Measurements from ENCODE around the gene SH3TC2. TPM values are rescaled to one million over a fixed set of nuclear protein-coding genes. Genes with fewer than 3 reads are reported as not detected.
A peak's percentile ranks its signal among the peaks of the same experiment; 100 is the strongest.

Gene SH3TC2
- polyA plus RNA-seq, 2 donors: 1.4 to 5.1 TPM

- H3K36me3 ChIP-seq (ENCODE audit: control insufficient read depth in 2 of 2, insufficient read depth in 2 of 2, low read length in 1 of 2): no peaks in the 10 kb centered on the region
- H3K9me3 ChIP-seq (ENCODE audit: control insufficient read depth in 2 of 2, insufficient read depth in 1 of 2, low read depth in 1 of 2, low read length in 1 of 2): no peaks in the 10 kb centered on the region
- H3K27ac ChIP-seq (ENCODE audit: low read depth in 2 of 2, low read length in 1 of 2): no peak overlapping the region
- 86 to 92% methylated on average over 3 of the region's 3 CpGs for WGBS, 2 donors
- H3K4me3 ChIP-seq (ENCODE audit: low read depth in 1 of 2, low read length in 2 of 2): no peak overlapping the region
- H3K4me1 ChIP-seq (ENCODE audit: control insufficient read depth in 2 of 2, insufficient read depth in 2 of 2, low read length in 1 of 2): peaks cover 0 to 2% of the 10 kb centered on the region in 2 donors
- H3K27me3 ChIP-seq (ENCODE audit: control insufficient read depth in 1 of 2, insufficient read depth in 2 of 2, low read length in 2 of 2): no peaks in the 10 kb centered on the region
Measured at GRCh38 chr5:149047462-149047861, 15.4 kb downstream of the SH3TC2 start.

- 92 to 95% methylated on average over 2 of the region's 2 CpGs for WGBS, 2 donors
- no peaks in the 10 kb centered on the region for H3K9me3 ChIP-seq (ENCODE audit: control insufficient read depth in 2 of 2, insufficient read depth in 1 of 2, low read depth in 1 of 2, low read length in 1 of 2)
- no peak overlapping the region for H3K27ac ChIP-seq (ENCODE audit: low read depth in 2 of 2, low read length in 1 of 2)
- H3K36me3 ChIP-seq (ENCODE audit: control insufficient read depth in 2 of 2, insufficient read depth in 2 of 2, low read length in 1 of 2): no peaks in the 10 kb centered on the region
- H3K27me3 ChIP-seq (ENCODE audit: control insufficient read depth in 1 of 2, insufficient read depth in 2 of 2, low read length in 2 of 2): no peaks in the 10 kb centered on the region
- H3K4me1 ChIP-seq (ENCODE audit: control insufficient read depth in 2 of 2, insufficient read depth in 2 of 2, low read length in 1 of 2): peaks cover 0 to 2% of the 10 kb centered on the region in 2 donors
- H3K4me3 ChIP-seq (ENCODE audit: low read depth in 1 of 2, low read length in 2 of 2): no peak overlapping the region
Measured at GRCh38 chr5:149046196-149046829, 16.5 kb downstream of the SH3TC2 start.

DNA sequence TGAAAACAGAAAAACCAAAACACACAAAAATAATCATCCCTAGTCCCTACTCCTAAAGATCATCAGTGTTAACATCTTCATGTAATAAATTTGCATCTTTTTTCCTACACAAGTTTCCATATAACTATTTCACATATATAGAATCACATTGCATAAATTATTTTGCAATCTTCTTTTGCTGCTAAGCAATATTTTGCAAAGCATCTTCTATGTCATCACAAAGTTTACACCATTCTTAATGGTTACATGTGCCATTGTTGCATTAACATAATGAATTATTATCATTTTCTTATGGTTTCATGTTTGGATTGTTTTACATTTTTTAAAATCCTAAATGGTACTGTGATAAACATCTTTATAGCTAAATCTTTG, 17.8 kb downstream of the SH3TC2 start:
- Histone ChIP-seq H3K36me3 (ENCODE audit: control insufficient read depth in 2 of 2, insufficient read depth in 2 of 2, low read length in 1 of 2) (no peaks in the 10 kb centered on the region), H3K27ac (ENCODE audit: low read depth in 2 of 2, low read length in 1 of 2) (no peak overlapping the region), H3K4me3 (ENCODE audit: low read depth in 1 of 2, low read length in 2 of 2) (no peak overlapping the region), H3K9me3 (ENCODE audit: control insufficient read depth in 2 of 2, insufficient read depth in 1 of 2, low read depth in 1 of 2, low read length in 1 of 2) (no peaks in the 10 kb centered on the region), H3K4me1 (ENCODE audit: control insufficient read depth in 2 of 2, insufficient read depth in 2 of 2, low read length in 1 of 2) (peaks cover 0 to 2% of the 10 kb centered on the region in 2 donors), H3K27me3 (ENCODE audit: control insufficient read depth in 1 of 2, insufficient read depth in 2 of 2, low read length in 2 of 2) (no peaks in the 10 kb centered on the region)

- Histone ChIP-seq H3K27ac (ENCODE audit: low read depth in 2 of 2, low read length in 1 of 2) (no peak overlapping the region), H3K27me3 (ENCODE audit: control insufficient read depth in 1 of 2, insufficient read depth in 2 of 2, low read length in 2 of 2) (no peaks in the 10 kb centered on the region), H3K9me3 (ENCODE audit: control insufficient read depth in 2 of 2, insufficient read depth in 1 of 2, low read depth in 1 of 2, low read length in 1 of 2) (no peaks in the 10 kb centered on the region), H3K4me1 (ENCODE audit: control insufficient read depth in 2 of 2, insufficient read depth in 2 of 2, low read length in 1 of 2) (peaks cover 0 to 2% of the 10 kb centered on the region in 2 donors), H3K4me3 (ENCODE audit: low read depth in 1 of 2, low read length in 2 of 2) (no peak overlapping the region), H3K36me3 (ENCODE audit: control insufficient read depth in 2 of 2, insufficient read depth in 2 of 2, low read length in 1 of 2) (no peaks in the 10 kb centered on the region)
- WGBS, 2 donors: 90 to 91% methylated on average over 4 of the region's 4 CpGs
Measured at GRCh38 chr5:149044453-149045088, 18.3 kb downstream of the SH3TC2 start.

GRCh38 chr5:149043641-149044040, 19.2 kb downstream of the SH3TC2 start:
- Histone ChIP-seq H3K36me3 (ENCODE audit: control insufficient read depth in 2 of 2, insufficient read depth in 2 of 2, low read length in 1 of 2) (no peaks in the 10 kb centered on the region), H3K27ac (ENCODE audit: low read depth in 2 of 2, low read length in 1 of 2) (no peak overlapping the region), H3K4me3 (ENCODE audit: low read depth in 1 of 2, low read length in 2 of 2) (no peak overlapping the region), H3K4me1 (ENCODE audit: control insufficient read depth in 2 of 2, insufficient read depth in 2 of 2, low read length in 1 of 2) (no peaks in the 10 kb centered on the region), H3K9me3 (ENCODE audit: control insufficient read depth in 2 of 2, insufficient read depth in 1 of 2, low read depth in 1 of 2, low read length in 1 of 2) (no peaks in the 10 kb centered on the region), H3K27me3 (ENCODE audit: control insufficient read depth in 1 of 2, insufficient read depth in 2 of 2, low read length in 2 of 2) (no peaks in the 10 kb centered on the region)
- WGBS, 2 donors: 69 to 76% methylated on average over 4 of the region's 4 CpGs

GRCh38 chr5:149042865-149043264, 20.0 kb downstream of the SH3TC2 start:
- peaks cover 0 to 2% of the 10 kb centered on the region in 2 donors for H3K4me1 ChIP-seq (ENCODE audit: control insufficient read depth in 2 of 2, insufficient read depth in 2 of 2, low read length in 1 of 2)
- WGBS, 2 donors: 73 to 88% methylated on average over 1 of the region's 1 CpG
- H3K27me3 ChIP-seq (ENCODE audit: control insufficient read depth in 1 of 2, insufficient read depth in 2 of 2, low read length in 2 of 2): no peaks in the 10 kb centered on the region
- no peak overlapping the region for H3K4me3 ChIP-seq (ENCODE audit: low read depth in 1 of 2, low read length in 2 of 2)
- no peak overlapping the region for H3K27ac ChIP-seq (ENCODE audit: low read depth in 2 of 2, low read length in 1 of 2)
- H3K9me3 ChIP-seq (ENCODE audit: control insufficient read depth in 2 of 2, insufficient read depth in 1 of 2, low read depth in 1 of 2, low read length in 1 of 2): no peaks in the 10 kb centered on the region
- H3K36me3 ChIP-seq (ENCODE audit: control insufficient read depth in 2 of 2, insufficient read depth in 2 of 2, low read length in 1 of 2): peaks cover 0 to 3% of the 10 kb centered on the region in 2 donors

DNA sequence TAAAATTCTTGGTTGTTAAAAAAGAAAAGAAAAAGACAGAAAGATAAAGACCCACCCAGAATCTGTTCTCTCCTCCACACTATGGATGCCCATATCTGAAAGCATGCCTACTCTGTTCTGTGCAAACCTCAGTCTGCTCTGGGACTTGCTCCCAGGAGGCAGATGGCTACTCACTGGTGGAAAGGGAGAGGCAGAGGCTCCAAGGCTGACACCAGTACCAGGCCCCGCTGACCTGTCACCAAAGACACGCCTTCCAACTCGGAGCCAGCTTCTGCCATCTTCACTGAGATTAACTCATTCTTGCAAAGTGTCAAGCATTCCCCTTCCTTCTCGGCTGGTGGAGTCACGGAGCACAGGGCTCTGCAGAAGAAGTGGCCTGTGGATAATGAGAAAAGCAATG, 21.6 kb downstream of the SH3TC2 start:
- WGBS, 2 donors: 84 to 85% methylated on average over 5 of the region's 5 CpGs
- H3K27me3 ChIP-seq (ENCODE audit: control insufficient read depth in 1 of 2, insufficient read depth in 2 of 2, low read length in 2 of 2): no peaks in the 10 kb centered on the region

GRCh38 chr5:149040421-149040820, 22.4 kb downstream of the SH3TC2 start:
- no peak overlapping the region for H3K4me3 ChIP-seq (ENCODE audit: low read depth in 1 of 2, low read length in 2 of 2)
- no peak overlapping the region for H3K27ac ChIP-seq (ENCODE audit: low read depth in 2 of 2, low read length in 1 of 2)
- peaks cover 0 to 6% of the 10 kb centered on the region in 2 donors for H3K4me1 ChIP-seq (ENCODE audit: control insufficient read depth in 2 of 2, insufficient read depth in 2 of 2, low read length in 1 of 2)
- H3K36me3 ChIP-seq (ENCODE audit: control insufficient read depth in 2 of 2, insufficient read depth in 2 of 2, low read length in 1 of 2): peaks cover 0 to 7% of the 10 kb centered on the region in 2 donors
- no peaks in the 10 kb centered on the region for H3K9me3 ChIP-seq (ENCODE audit: control insufficient read depth in 2 of 2, insufficient read depth in 1 of 2, low read depth in 1 of 2, low read length in 1 of 2)
- 74 to 75% methylated on average over 1 of the region's 1 CpG for WGBS, 2 donors
- H3K27me3 ChIP-seq (ENCODE audit: control insufficient read depth in 1 of 2, insufficient read depth in 2 of 2, low read length in 2 of 2): no peaks in the 10 kb centered on the region

More for the DNA sequence above, 21.6 kb downstream of the SH3TC2 start:
- no peak overlapping the region for H3K4me3 ChIP-seq (ENCODE audit: low read depth in 1 of 2, low read length in 2 of 2)
- peaks cover 0 to 7% of the 10 kb centered on the region in 2 donors for H3K36me3 ChIP-seq (ENCODE audit: control insufficient read depth in 2 of 2, insufficient read depth in 2 of 2, low read length in 1 of 2)
- no peaks in the 10 kb centered on the region for H3K9me3 ChIP-seq (ENCODE audit: control insufficient read depth in 2 of 2, insufficient read depth in 1 of 2, low read depth in 1 of 2, low read length in 1 of 2)
- peaks cover 0 to 6% of the 10 kb centered on the region in 2 donors for H3K4me1 ChIP-seq (ENCODE audit: control insufficient read depth in 2 of 2, insufficient read depth in 2 of 2, low read length in 1 of 2)
- peak overlapping the region in 1 of 2 donors; percentile 38 for H3K27ac ChIP-seq (ENCODE audit: low read depth in 2 of 2, low read length in 1 of 2)

DNA sequence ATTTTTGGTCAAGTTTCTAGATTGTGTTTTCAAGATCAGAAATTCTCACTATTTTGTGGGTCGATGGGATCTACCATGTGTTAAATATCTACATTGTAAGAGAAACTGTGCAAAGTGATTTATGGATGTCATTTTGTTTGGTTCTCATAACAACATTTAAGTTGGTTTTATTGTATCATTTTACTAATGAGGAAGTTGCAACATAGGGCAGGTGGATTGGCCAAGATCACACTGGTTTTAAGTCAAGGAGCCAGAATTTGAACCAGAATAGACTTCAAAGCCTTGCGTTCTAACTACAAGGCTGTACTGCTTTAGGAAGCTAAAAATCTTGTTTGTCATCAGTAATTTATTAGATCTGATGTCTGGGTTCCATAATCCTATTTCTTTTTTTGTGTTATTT, 23.4 kb downstream of the SH3TC2 start:
- no peak overlapping the region for H3K4me3 ChIP-seq (ENCODE audit: low read depth in 1 of 2, low read length in 2 of 2)
- H3K4me1 ChIP-seq (ENCODE audit: control insufficient read depth in 2 of 2, insufficient read depth in 2 of 2, low read length in 1 of 2): peaks cover 0 to 6% of the 10 kb centered on the region in 2 donors
- no peaks in the 10 kb centered on the region for H3K9me3 ChIP-seq (ENCODE audit: control insufficient read depth in 2 of 2, insufficient read depth in 1 of 2, low read depth in 1 of 2, low read length in 1 of 2)
- peaks cover 0 to 7% of the 10 kb centered on the region in 2 donors for H3K36me3 ChIP-seq (ENCODE audit: control insufficient read depth in 2 of 2, insufficient read depth in 2 of 2, low read length in 1 of 2)
- 71 to 83% methylated on average over 2 of the region's 2 CpGs for WGBS, 2 donors
- no peak overlapping the region for H3K27ac ChIP-seq (ENCODE audit: low read depth in 2 of 2, low read length in 1 of 2)
- no peaks in the 10 kb centered on the region for H3K27me3 ChIP-seq (ENCODE audit: control insufficient read depth in 1 of 2, insufficient read depth in 2 of 2, low read length in 2 of 2)

Measured in esophagus (tissue), 2 donors.